Activated naive CD4-positive, alpha-beta T cell treated with Interleukin-2 at 50 U/mL for 16 hours (primary cell): Measurements from ENCODE around the gene PDIA5.

Experiments used
- DNase-seq: peaks from one replicate; pipeline ENCODE4 v3.0.0-alpha.2; 2020

PDIA5 gene

GRCh38 chr3:123066896-123067688, at the start of gene PDIA5:
PDIA5 (plus strand) TSS chr3:123067025; CDS start chr3:123067165, 140 bp downstream.
- DNase-seq, result peak; percentile 78

DNA sequence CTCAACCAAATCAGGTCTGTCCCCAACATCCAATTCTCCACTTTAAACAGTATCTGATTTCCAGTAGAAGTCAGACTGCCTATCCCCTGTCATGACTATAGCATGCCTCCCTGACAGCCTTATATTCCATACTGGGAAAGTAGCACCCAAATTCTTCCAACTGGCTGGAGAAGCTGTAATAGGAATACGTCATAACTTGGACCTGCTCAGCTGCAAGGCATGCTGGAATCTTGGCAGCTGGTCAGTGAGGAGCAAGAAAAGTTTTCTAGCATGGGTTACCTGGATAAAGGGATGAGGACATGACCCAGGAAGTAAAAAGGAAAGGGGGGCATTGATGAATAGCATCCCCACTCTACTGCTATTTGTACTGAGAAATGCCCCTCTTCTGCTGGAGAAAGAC, 48.1 kb upstream of the PDIA5 start:
- DNase-seq, result no peak

- no peak for DNase-seq
Observed at GRCh38 chr3:123019161-123019560, 47.7 kb upstream of the PDIA5 start.

DNA sequence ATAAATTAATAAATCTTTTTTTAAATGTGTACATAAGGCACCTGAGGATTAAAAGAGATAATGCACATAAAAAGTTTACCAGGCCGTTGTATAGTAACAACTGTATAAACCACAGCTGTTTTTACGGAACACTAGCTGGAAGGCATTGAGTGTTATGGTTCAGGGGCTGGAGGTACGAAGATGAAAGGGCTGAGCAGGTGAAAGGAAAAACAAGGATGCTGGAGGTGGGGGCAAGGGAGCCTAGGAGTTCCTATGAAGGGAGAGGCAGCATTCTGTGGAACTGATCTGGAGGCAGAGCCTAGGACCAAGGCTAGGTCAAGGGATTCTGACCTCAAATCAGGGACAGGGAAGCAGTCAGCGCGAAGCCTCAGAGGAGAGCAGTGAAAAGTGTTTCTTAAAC, 47.2 kb upstream of the PDIA5 start:
- DNase-seq, result no peak

DNA sequence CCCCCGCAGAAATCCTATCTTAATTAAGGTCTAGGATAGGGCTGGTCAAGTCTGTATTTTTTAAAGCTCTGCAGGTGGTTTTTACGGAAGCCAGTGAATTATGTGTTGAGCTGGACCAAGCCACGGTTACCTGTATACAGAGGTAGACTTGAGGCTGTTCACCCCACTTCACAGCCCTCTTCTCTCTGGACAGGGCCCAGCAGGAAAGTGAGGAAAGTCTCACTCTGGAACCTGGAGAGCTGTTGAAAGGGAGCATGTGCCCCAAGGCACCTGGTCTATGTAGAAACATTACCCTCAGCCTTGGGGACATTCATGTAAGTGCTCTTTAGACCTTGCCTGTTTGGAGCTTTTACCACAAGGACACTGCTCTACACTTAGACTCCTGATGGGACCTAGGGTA, 46.1 kb upstream of the PDIA5 start:
- DNase-seq, result no peak

- no peak for DNase-seq
Observed at GRCh38 chr3:123021388-123021787, 45.4 kb upstream of the PDIA5 start.

- no peak for DNase-seq
Observed at GRCh38 chr3:123021996-123022510, 44.8 kb upstream of the PDIA5 start.

DNA sequence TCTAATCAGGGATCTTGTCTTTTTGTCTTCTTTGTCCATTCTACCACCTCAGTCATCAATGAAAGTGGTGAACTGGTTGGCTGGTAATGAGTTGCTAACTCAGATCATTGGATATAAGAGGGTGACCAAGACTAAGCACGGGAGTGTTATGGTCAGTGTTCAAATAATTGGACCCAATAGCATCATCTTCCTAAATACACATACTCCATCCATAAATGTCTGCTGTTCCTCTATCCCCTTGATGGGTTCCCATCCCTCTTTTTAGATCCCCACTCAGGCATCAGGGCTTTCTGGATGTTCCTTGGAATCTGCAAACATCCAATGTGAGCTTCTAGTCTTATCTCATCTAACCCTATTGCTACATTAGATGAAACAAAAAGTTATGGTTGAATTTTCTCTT, 42.8 kb upstream of the PDIA5 start:
- DNase-seq, result no peak

GRCh38 chr3:123025642-123026521, 40.9 kb upstream of the PDIA5 start:
- no peak for DNase-seq

DNA sequence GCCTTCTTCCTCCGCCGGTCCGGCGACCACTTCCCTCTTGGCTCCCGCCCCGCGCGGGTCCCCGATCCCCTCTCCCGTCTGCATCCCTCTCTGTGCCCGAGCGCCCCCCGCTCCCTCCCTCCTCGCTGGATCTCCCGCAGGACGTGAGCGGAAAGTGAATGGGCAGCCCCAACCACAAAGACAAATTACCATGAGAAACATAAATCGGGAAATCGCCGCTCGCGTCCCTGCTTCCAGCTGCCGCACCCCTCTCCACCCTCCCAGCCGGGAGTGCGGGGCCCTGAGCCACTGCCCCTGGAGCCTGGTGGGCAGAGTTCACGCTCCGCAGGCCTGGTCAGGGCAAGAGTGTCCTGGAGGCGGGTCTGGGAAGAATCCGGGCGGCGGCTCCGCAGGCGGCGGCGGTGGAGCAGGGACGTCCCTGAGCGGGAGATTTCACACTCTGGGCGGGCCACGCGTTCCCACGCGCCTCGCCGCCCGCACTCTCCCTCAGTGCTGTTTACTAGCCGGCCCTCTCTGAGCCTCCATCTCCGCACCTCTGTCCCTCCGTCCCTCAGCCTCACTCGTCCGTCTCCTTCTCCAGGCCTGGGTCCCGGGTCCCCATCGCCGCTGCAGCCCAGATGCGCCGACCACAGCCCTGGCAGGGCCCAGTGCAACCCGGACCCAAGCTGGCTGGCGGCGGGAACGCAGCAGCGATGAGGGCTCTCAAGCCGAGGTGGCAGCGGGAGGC, 40.1 kb upstream of the PDIA5 start:
- DNase-seq, result peak; percentile 7

- DNase-seq, result peak; percentile 12
Observed at GRCh38 chr3:123027292-123028232, 39.3 kb upstream of the PDIA5 start, which contains the start of gene SEMA5B. SEMA5B (minus strand) TSS chr3:123027763; CDS start chr3:122961263, 66,500 bp downstream.

DNA sequence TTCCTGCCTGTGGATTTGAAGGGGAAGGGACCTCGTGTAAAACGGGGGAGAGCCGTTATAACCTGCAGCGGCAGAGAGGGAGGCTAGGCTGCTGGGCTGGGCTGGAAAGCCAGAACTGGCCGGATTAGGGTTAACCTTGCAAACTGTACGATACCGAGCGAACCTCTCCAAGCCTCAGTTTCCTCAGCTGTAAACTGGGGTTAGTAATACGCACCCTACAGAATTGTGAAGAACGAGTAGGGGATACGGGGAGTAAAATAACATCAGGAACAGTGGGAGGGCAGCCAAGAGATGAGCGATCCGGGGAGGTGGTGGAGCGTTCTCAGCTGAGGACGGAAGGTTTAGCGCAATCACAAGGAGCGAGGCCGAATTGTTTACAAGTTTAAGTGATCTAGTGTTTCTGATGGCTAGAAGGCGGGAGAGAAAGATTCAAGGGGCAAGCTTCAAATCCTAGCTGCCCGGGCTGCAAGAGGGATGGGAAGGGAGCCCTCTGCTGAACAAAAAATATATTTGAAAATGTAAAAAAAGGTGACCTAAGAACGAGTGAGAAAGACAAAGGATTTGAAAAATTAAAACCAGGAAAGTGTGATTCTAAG, 38.5 kb upstream of the PDIA5 start:
- peak; percentile 8 for DNase-seq

GRCh38 chr3:123031051-123031450, 35.8 kb upstream of the PDIA5 start:
- no peak for DNase-seq

GRCh38 chr3:123032057-123032456, 34.8 kb upstream of the PDIA5 start:
- DNase-seq, result no peak

GRCh38 chr3:123034120-123034519, 32.7 kb upstream of the PDIA5 start:
- DNase-seq, result no peak

DNA sequence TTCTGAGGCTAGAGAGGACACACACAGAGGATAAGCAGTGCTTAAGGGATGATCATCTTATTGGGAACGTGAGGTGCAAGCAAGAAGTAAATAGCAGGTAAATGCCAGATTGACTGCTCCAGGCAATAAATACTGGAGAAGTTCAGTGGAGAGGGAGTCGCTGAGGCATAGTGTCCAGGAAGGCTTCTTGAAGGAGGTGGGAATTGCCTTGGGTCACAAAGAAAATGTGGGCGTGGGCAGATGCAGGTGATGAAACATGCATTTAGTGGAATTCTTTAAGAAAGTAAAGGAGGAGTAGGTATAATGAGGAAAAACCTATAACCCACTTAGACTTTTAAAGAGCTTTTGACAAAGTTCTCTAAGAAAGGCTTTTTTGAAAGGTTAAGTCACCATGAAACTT, 31.8 kb upstream of the PDIA5 start:
- DNase-seq, result no peak

GRCh38 chr3:123036352-123037014, 30.3 kb upstream of the PDIA5 start:
- DNase-seq, result no peak

DNA sequence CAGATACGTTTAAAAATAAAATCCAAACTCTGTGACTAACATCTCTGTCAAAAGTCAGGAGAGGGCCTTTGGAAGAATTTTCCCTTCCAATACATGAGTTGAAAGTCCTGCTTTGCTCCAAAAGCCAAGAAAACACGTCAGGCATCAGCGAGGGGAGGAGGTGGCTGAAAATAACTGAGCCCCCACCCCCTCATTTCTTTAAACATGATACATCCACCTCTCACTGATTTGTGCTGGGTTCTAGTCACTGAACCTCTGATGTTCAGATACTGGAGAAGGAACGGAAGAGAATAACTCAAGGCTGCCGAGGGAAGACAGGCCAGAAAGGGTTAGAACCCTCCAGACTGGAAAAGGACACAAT, 29.8 kb upstream of the PDIA5 start:
- DNase-seq, result no peak

DNA sequence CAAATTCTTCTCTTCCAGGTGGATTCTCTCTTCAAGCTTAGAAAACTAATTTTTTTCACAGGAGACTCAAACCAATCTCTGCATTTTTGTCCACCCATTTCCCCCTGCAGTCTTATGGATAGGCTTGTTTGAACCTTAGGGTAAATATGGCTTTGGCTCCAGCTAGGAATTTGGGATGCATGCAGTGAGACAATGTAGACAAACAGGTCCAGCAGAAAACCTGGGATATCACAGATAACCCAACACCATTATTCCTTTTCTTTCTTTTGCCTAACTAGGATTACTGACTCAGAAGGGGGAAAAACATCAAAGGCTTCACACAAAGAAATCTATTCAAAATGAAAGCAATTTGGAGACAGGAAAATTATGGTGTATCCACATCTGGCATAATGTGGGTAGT, 28.1 kb upstream of the PDIA5 start:
- DNase-seq, result no peak

GRCh38 chr3:123039178-123039577, 27.6 kb upstream of the PDIA5 start:
- no peak for DNase-seq

- DNase-seq, result no peak
Observed at GRCh38 chr3:123042413-123042812, 24.4 kb upstream of the PDIA5 start.
